Liver (tissue), 1 donor: ENCODE data around the gene SATB1.

Experiments
- ATF3 ChIP-seq: IDR thresholded peaks from 2 replicates; pipeline ENCODE4 v1.6.1; 2016; ENCODE audit warnings: antibody characterized with exemption
- TAF1 ChIP-seq: conservative IDR thresholded peaks from 2 replicates; pipeline ENCODE4 v1.6.1; 2016; ENCODE audit warnings: antibody characterized with exemption, mild to moderate bottlenecking
- donor health status: healthy.

- TF ChIP-seq ATF3 (no peak), TAF1 (no peak)
Measured at GRCh38 chr3:18379647-18380046, 45.5 kb downstream of the SATB1 start.
